Liver (tissue), 9 donors: Measurements from ENCODE around the gene LUC7L3. TPM values are rescaled to one million over a fixed set of nuclear protein-coding genes. Genes with fewer than 3 reads are reported as not detected.

ENCODE experiments used
- DNase-seq: peaks from one replicate; pipeline ENCODE4 v3.0.0-alpha.2; 2017; ENCODE audit warnings: low spot score
- H3K27ac ChIP-seq, 2 donors: one replicate each; pipeline ENCODE4 v1.7.0; 2013; ENCODE audit warnings: inconsistent platforms in 2 of 2, low read length in 2 of 2, control low read depth in 1 of 2, low read depth in 1 of 2, mild to moderate bottlenecking in 1 of 2
- H3K27me3 ChIP-seq, 4 donors: one replicate each; pipeline versions ENCODE4 v1.6.1 to v1.7.0; 2013; ENCODE audit warnings: low read length in 3 of 4, inconsistent platforms in 1 of 4, mild to moderate bottlenecking in 1 of 4, moderate library complexity in 1 of 4; ENCODE audit not compliant: control insufficient read depth in 4 of 4, insufficient read depth in 4 of 4
- H3K36me3 ChIP-seq, 4 donors: one replicate each; pipeline versions ENCODE4 v1.6.1 to v1.7.0; 2013; ENCODE audit warnings: low read length in 3 of 4, mild to moderate bottlenecking in 3 of 4, low read depth in 1 of 4, moderate library complexity in 1 of 4; ENCODE audit not compliant: control insufficient read depth in 4 of 4, insufficient read depth in 3 of 4
- H3K4me1 ChIP-seq, 4 donors: one replicate each; pipeline versions ENCODE4 v1.6.1 to v1.7.0; 2013; ENCODE audit warnings: low read length in 3 of 4, mild to moderate bottlenecking in 3 of 4, moderate library complexity in 1 of 4; ENCODE audit not compliant: control insufficient read depth in 4 of 4, insufficient read depth in 4 of 4
- H3K4me3 ChIP-seq, 3 donors: one replicate each; pipeline versions ENCODE4 v1.6.1 to v1.7.0; 2013; ENCODE audit warnings: low read length in 3 of 3, control low read depth in 1 of 3, low read depth in 1 of 3, mild to moderate bottlenecking in 1 of 3
- H3K9ac ChIP-seq, 2 donors: one replicate each; pipeline ENCODE4 v1.7.0; 2013; ENCODE audit warnings: low read length in 2 of 2, mild to moderate bottlenecking in 2 of 2, moderate library complexity in 2 of 2, control low read depth in 1 of 2, low read depth in 1 of 2
- H3K9me3 ChIP-seq, 4 donors: one replicate each; pipeline versions ENCODE4 v1.6.1 to v1.7.0; 2013; ENCODE audit warnings: low read length in 3 of 4; ENCODE audit not compliant: control insufficient read depth in 4 of 4
- EGR1 ChIP-seq, 2 donors: IDR thresholded peaks; 2 replicates each; pipeline ENCODE4 v1.6.1; 2016 to 2018; ENCODE audit warnings: antibody characterized with exemption in 2 of 2, low read depth in 2 of 2
- FOXA1 ChIP-seq: IDR thresholded peaks from 2 replicates; pipeline ENCODE4 v1.6.1; 2016; ENCODE audit warnings: antibody characterized with exemption
- FOXA2 ChIP-seq: IDR thresholded peaks from 2 replicates; pipeline ENCODE4 v1.6.1; 2016; ENCODE audit warnings: antibody characterized with exemption
- GABPA ChIP-seq, 2 donors: IDR thresholded peaks in 1 of 2; conservative IDR thresholded peaks in 1 of 2; 2 replicates each; pipeline ENCODE4 v1.6.1; 2016; ENCODE audit warnings: antibody characterized with exemption in 2 of 2, mild to moderate bottlenecking in 1 of 2, moderate library complexity in 1 of 2
- HNF4A ChIP-seq, 2 donors: conservative IDR thresholded peaks; 2 replicates each; pipeline ENCODE4 v1.6.1; 2016; ENCODE audit warnings: antibody characterized with exemption in 2 of 2, mild to moderate bottlenecking in 2 of 2
- HNF4G ChIP-seq: IDR thresholded peaks from 2 replicates; pipeline ENCODE4 v1.6.1; 2016; ENCODE audit warnings: antibody characterized with exemption
- JUND ChIP-seq, 2 donors: IDR thresholded peaks; 2 replicates each; pipeline ENCODE4 v1.6.1; 2016; ENCODE audit warnings: antibody characterized with exemption in 2 of 2
- RAD21 ChIP-seq, 2 donors: IDR thresholded peaks; 2 replicates each; pipeline ENCODE4 v1.6.1; 2016; ENCODE audit warnings: antibody characterized with exemption in 2 of 2, mild to moderate bottlenecking in 2 of 2
- SP1 ChIP-seq: IDR thresholded peaks from 2 replicates; pipeline ENCODE4 v1.6.1; 2018; ENCODE audit warnings: antibody characterized with exemption, mild to moderate bottlenecking
- TAF1 ChIP-seq: conservative IDR thresholded peaks from 2 replicates; pipeline ENCODE4 v1.6.1; 2016; ENCODE audit warnings: antibody characterized with exemption, mild to moderate bottlenecking
- YY1 ChIP-seq: IDR thresholded peaks from 2 replicates; pipeline ENCODE4 v1.6.1; 2016; ENCODE audit warnings: antibody characterized with exemption, mild to moderate bottlenecking
- WGBS: extraction: QIAGEN DNeasy Blood & Tissue Kit; methylation state at CpG from one replicate; pipeline ENCODE4 v1.1.7; 2013; 5-methylcytosine and 5-hydroxymethylcytosine counted together
- polyA plus RNA-seq, 2 donors: library from polyadenylated mRNA; stranded (reverse) in 1 of 2; unstranded in 1 of 2; fragments of 200-250 nt in 1 of 2; fragments of >200 nt in 1 of 2; fragmentation: Nextera tagmentation in 1 of 2; extraction: Ambion mirVana in 1 of 2; gene quantifications; one replicate each; pipeline versions ENCODE4 v1.2.1 to v1.2.3, GENCODE V29; 2013 to 2015
- total RNA-seq, 2 donors: library from RNA; depleted of rRNA; stranded (reverse); fragments of >200 nt; gene quantifications; one replicate each; pipeline ENCODE4 v1.2.3, GENCODE V29; 2014
- TF ChIP-seq, protein P1 (sequence below): IDR thresholded peaks from 2 replicates; pipeline ENCODE4 v1.6.1; 2016; ENCODE audit warnings: antibody characterized with exemption
- TF ChIP-seq, protein P2 (sequence below): IDR thresholded peaks from 2 replicates; pipeline ENCODE4 v1.6.1; 2016; ENCODE audit warnings: antibody characterized with exemption
- donor health status: healthy.
- donor health status: healthy.
- donor health status: healthy.
- donor health status: healthy.
- donor health status: healthy.

Gene LUC7L3
- total and polyA plus RNA-seq, 4 donors, result 15.5 to 126 (median 26.2) TPM

DNA sequence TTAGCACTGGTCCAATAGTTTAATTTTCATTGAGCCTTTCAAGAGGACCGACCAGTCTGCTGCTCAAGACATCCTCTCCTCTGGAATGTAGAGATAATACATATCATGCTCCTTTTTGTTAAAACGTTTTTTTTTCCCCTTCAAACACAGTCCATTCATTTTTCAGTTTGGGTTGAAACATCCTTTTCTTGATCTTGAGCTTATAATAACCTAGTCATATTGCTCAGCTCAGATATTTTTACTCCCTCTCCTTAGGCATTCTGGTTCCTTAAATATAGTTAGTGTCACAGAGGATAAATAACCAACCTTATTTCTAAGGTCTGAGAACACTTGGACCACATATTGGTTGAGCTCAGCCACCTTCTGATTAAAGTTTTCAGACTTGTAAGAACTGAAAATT, 35.1 kb downstream of the LUC7L3 start:
- no peaks in the 10 kb centered on the region for H3K27me3 ChIP-seq
- no peak for DNase-seq
- no peak overlapping the region for H3K9ac ChIP-seq
- WGBS, result 65% methylated on average over 2 of the region's 2 CpGs
- H3K9me3 ChIP-seq, result no peaks in the 10 kb centered on the region
- peaks cover 8 to 49% (median 32%) of the 10 kb centered on the region in 4 donors for H3K36me3 ChIP-seq
- TF ChIP-seq GABPA (IDR thresholded peaks at IDR 0.05 in 1 of 2, conservative IDR thresholded peaks at IDR 0.05 in 1 of 2) (no peak), TAF1 (no peak), FOXA1 (no peak), HNF4A (conservative IDR thresholded peaks at IDR 0.05) (no peak), YY1 (no peak), FOXA2 (no peak)
- TF ChIP-seq, protein P1, sequence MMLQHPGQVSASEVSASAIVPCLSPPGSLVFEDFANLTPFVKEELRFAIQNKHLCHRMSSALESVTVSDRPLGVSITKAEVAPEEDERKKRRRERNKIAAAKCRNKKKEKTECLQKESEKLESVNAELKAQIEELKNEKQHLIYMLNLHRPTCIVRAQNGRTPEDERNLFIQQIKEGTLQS, result no peak
- H3K27ac ChIP-seq, result no peak overlapping the region
- H3K4me1 ChIP-seq, result peaks cover 0 to 19% (median 13%) of the 10 kb centered on the region in 4 donors
- no peak overlapping the region for H3K4me3 ChIP-seq

DNA sequence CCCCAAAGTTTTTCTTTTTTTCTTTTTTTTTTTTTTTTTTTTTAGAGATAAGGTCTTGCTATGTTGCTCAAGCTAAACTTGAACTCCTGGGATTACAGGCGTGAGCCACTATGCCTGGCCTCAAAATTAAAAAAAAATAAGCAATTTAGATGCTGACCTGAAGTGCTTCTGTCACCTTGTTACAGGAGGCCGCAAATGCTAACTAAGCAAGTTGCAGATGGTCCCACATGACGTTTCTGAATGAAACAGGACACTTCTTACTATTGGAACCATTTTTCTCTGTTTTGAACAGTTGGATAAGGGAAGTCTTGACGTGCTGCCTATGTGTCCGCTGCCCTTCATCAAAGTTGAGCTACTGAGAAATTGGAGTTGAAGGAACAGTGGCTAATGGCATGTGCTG, 39.1 kb downstream of the LUC7L3 start:
- WGBS, result 59% methylated on average over 5 of the region's 5 CpGs
- no peak overlapping the region for H3K9ac ChIP-seq

DNA sequence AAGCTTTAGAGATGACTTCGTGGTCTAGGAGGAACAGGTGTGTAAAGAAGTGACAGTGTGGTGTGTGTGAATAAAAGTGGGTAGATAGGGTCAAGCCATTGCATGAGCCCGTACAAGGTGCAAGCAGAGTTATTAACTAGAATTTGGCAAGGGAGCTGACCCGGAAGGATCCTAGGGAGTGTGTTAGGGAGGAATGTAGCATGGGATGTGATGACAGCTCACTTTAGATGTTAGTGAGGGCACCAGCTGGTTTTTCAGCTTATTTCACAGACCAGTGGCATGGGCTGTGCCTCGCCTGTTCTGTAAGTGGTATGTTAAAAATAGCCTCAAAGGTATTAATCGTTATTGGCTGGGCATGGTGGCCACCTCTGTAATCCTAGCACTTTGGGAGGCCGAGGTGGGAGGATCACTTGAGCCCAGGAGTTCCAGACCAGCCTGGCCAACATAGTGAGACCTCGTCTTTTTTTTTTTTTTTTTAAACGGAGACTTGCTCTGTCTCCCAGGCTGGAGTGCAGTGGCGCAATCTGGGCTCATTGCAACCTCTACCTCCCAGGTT, 39.7 kb downstream of the LUC7L3 start:
- TF ChIP-seq, protein P2, sequence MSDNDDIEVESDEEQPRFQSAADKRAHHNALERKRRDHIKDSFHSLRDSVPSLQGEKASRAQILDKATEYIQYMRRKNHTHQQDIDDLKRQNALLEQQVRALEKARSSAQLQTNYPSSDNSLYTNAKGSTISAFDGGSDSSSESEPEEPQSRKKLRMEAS, result no peak
- TF ChIP-seq TAF1 (no peak), YY1 (no peak), RAD21 (IDR thresholded peaks at IDR 0.05) (no peak), HNF4G (no peak), HNF4A (conservative IDR thresholded peaks at IDR 0.05) (no peak), FOXA1 (no peak), JUND (IDR thresholded peaks at IDR 0.05) (no peak), EGR1 (IDR thresholded peaks at IDR 0.05; ENCODE audit: low read depth in 2 of 2) (no peak), GABPA (IDR thresholded peaks at IDR 0.05 in 1 of 2, conservative IDR thresholded peaks at IDR 0.05 in 1 of 2) (no peak), SP1 (no peak)
- TF ChIP-seq, protein P1, result no peak
- H3K9me3 ChIP-seq, result no peaks in the 10 kb centered on the region
- H3K4me1 ChIP-seq, result peaks cover 0 to 28% (median 23%) of the 10 kb centered on the region in 4 donors
- no peak for DNase-seq
- H3K36me3 ChIP-seq, result peaks cover 0 to 7% (median under 1%) of the 10 kb centered on the region in 4 donors
- no peak overlapping the region for H3K9ac ChIP-seq
- H3K27ac ChIP-seq, result no peak overlapping the region
- no peak overlapping the region for H3K4me3 ChIP-seq
- H3K27me3 ChIP-seq, result no peaks in the 10 kb centered on the region
- WGBS, result 72% methylated on average over 9 of the region's 9 CpGs

More for the DNA sequence above, 39.1 kb downstream of the LUC7L3 start:
- Histone ChIP-seq H3K4me1 (peaks cover 0 to 23% (median 18%) of the 10 kb centered on the region in 4 donors), H3K9me3 (no peaks in the 10 kb centered on the region), H3K27ac (no peak overlapping the region), H3K36me3 (peaks cover 1 to 12% (median 3%) of the 10 kb centered on the region in 4 donors), H3K27me3 (no peaks in the 10 kb centered on the region), H3K4me3 (no peak overlapping the region)
- TF ChIP-seq YY1, result no peak
- TF ChIP-seq JUND (IDR thresholded peaks at IDR 0.05), result no peak
- no peak for TF ChIP-seq TAF1
- TF ChIP-seq EGR1 (IDR thresholded peaks at IDR 0.05; ENCODE audit: low read depth in 2 of 2), result no peak
- DNase-seq, result no peak
